NCI-H2081 (cell line): ENCODE results near the gene PPP4R3C.
"Not testable (repeated sequence)": the region's sequence is repeated elsewhere in the genome, so short reads cannot be mapped to it uniquely, and the experiment has no call there.

Source experiments
- DNase-seq, 2 experiments: peaks; one replicate each; lab custom pipeline; 2025; lab: John Stamatoyannopoulos, UW

Gene PPP4R3C

GRCh38 chrX:27463187-27463586, at the start of gene PPP4R3C:
TSS of gene PPP4R3C (minus strand) at chrX:27463341. CDS start at chrX:27463296, 45 bp downstream.
- no peak for DNase-seq

- no peak for DNase-seq
Measured at GRCh38 chrX:27491397-27491796, 28.3 kb upstream of the PPP4R3C start.

- no peak for DNase-seq
Measured at GRCh38 chrX:27466051-27466450, 2.9 kb upstream of the PPP4R3C start.

GRCh38 chrX:27465036-27465435, 1.9 kb upstream of the PPP4R3C start:
- DNase-seq, result no peak

- DNase-seq, result not testable (repeated sequence)
Measured at GRCh38 chrX:27459129-27459528, 4.0 kb downstream of the PPP4R3C start.

- not testable (repeated sequence) for DNase-seq
Measured at GRCh38 chrX:27458544-27458943, 4.6 kb downstream of the PPP4R3C start.

GRCh38 chrX:27451324-27451723, 11.8 kb downstream of the PPP4R3C start:
- DNase-seq, result no peak

- no peak for DNase-seq
Measured at GRCh38 chrX:27446423-27446822, 16.7 kb downstream of the PPP4R3C start.

- DNase-seq, result no peak
Measured at GRCh38 chrX:27445438-27445837, 17.7 kb downstream of the PPP4R3C start.

GRCh38 chrX:27444093-27444908, 18.8 kb downstream of the PPP4R3C start:
- DNase-seq, result no peak

- not testable (repeated sequence) for DNase-seq
Measured at GRCh38 chrX:27442392-27442791, 20.7 kb downstream of the PPP4R3C start.

GRCh38 chrX:27439771-27440170, 23.4 kb downstream of the PPP4R3C start:
- DNase-seq, result no peak

GRCh38 chrX:27438937-27439336, 24.2 kb downstream of the PPP4R3C start:
- no peak for DNase-seq

GRCh38 chrX:27435031-27435430, 28.1 kb downstream of the PPP4R3C start:
- no peak for DNase-seq
